K562 (cell line): Measurements from ENCODE around the gene GRIK1. TPM values are rescaled to one million over a fixed set of nuclear protein-coding genes. Genes with fewer than 3 reads are reported as not detected.

Experiments used
- ATAC-seq: fragments of 200-7000 bp; cut with Tn5 transposase; 3 replicates; pipeline ENCODE4 v1.9.1; 2020; ENCODE audit warnings: moderate library complexity
- BruUV-seq: library from RNA; stranded (reverse); fragments of 400-500 nt; replicated peaks from 2 replicates; lab custom pipeline; 2021; lab: Mats Ljungman, UMichigan
- CTCF ChIA-PET: fragments of 300-600 bp; formaldehyde crosslinking; extraction: SDS; loops from one replicate; lab custom pipeline; 2021; ENCODE audit warnings: low intra/inter-chr PET ratio; lab: Yijun Ruan, JAX
- POLR2A ChIA-PET: fragments of 300-600, 350-650 bp; sonication (Branson Sonifier 250); formaldehyde crosslinking; extraction: SDS; loops from one replicate; lab custom pipeline; 2021; ENCODE audit warnings: antibody characterized with exemption, inconsistent platforms; lab: Yijun Ruan, JAX
- DNase-seq, 4 experiments: peaks; one replicate each; pipeline versions ENCODE4 v3.0.0 to v3.0.0-alpha.2; 2011 to 2018; ENCODE audit warnings: low spot score in 3 of 4, mixed read lengths in 3 of 4; ENCODE audit errors: extremely low read depth in 1 of 4
- FAIRE-seq: peaks from 2 replicates; lab custom pipeline; 2011; peaks lifted over from hg19 to GRCh38; lab: Jason Lieb, UNC
- H2AFZ ChIP-seq: 2 replicates; pipeline ENCODE4 v1.6.0; 2011; ENCODE audit warnings: low read depth, low read length, control low read depth, inconsistent platforms
- H3K27ac ChIP-seq: fragments of 200-600 bp; 3 replicates; pipeline ENCODE4 v1.8.0; 2011; ENCODE audit warnings: low read depth, mild to moderate bottlenecking, control low read depth, inconsistent platforms, low read length, moderate library complexity, mixed read lengths; ENCODE audit errors: extremely low read depth
- H3K27me3 ChIP-seq, 2 experiments: fragments of 300-600 bp in 1 of 2; 2 replicates in 1 of 2; 3 replicates in 1 of 2; pipeline versions ENCODE4 v1.6.0 to v1.8.0; 2011; ENCODE audit warnings: inconsistent platforms in 2 of 2, low read length in 2 of 2, mild to moderate bottlenecking in 1 of 2, mixed read lengths in 1 of 2, moderate library complexity in 1 of 2; ENCODE audit not compliant: control insufficient read depth in 2 of 2, insufficient read depth in 2 of 2
- H3K36me3 ChIP-seq: fragments of 300-600 bp; 3 replicates; pipeline ENCODE4 v1.8.0; 2011; ENCODE audit warnings: mild to moderate bottlenecking, low read length, inconsistent platforms; ENCODE audit not compliant: control insufficient read depth, insufficient read depth
- H3K4me1 ChIP-seq, 2 experiments: fragments of 200-600 bp in 1 of 2; replicated peaks in 1 of 2; 2 replicates in 1 of 2; 3 replicates in 1 of 2; pipeline versions ENCODE4 v1.5.1 to v1.8.0; 2011; ENCODE audit warnings: inconsistent platforms in 2 of 2, low read length in 2 of 2, mild to moderate bottlenecking in 1 of 2, mixed read lengths in 1 of 2, moderate library complexity in 1 of 2; ENCODE audit not compliant: control insufficient read depth in 2 of 2, insufficient read depth in 2 of 2
- H3K4me2 ChIP-seq: 2 replicates; pipeline ENCODE4 v1.6.1; 2011; ENCODE audit warnings: low read length, control low read depth, inconsistent platforms, mixed read lengths; ENCODE audit not compliant: insufficient read depth
- H3K4me3 ChIP-seq: fragments of 200-600 bp; sonication (generic), shearing (Covaris generic); 2 replicates; pipeline ENCODE4 v1.5.1; 2016; ENCODE audit warnings: control low read depth, inconsistent platforms
- H3K79me2 ChIP-seq: fragments of 200-600 bp; 3 replicates; pipeline ENCODE4 v1.8.0; 2011; ENCODE audit warnings: low read length, inconsistent platforms; ENCODE audit not compliant: control insufficient read depth, insufficient read depth
- H3K9ac ChIP-seq, 2 experiments: 2 replicates each; pipeline versions ENCODE4 v1.6.0 to v1.6.1; 2011; ENCODE audit warnings: low read depth in 2 of 2, low read length in 2 of 2, control low read depth in 1 of 2, inconsistent platforms in 1 of 2, mild to moderate bottlenecking in 1 of 2, mixed read lengths in 1 of 2; ENCODE audit not compliant: insufficient read depth in 1 of 2
- H3K9me1 ChIP-seq: one replicate; pipeline ENCODE4 v1.6.0; 2011; ENCODE audit warnings: inconsistent platforms, mild to moderate bottlenecking, low read length, moderate library complexity; ENCODE audit not compliant: control insufficient read depth, insufficient read depth
- H3K9me3 ChIP-seq: replicated peaks from 2 replicates; pipeline ENCODE4 v1.5.1; 2011; ENCODE audit warnings: low read depth, low read length, inconsistent platforms; ENCODE audit not compliant: control insufficient read depth, insufficient read depth
- H4K20me1 ChIP-seq: replicated peaks from 2 replicates; pipeline ENCODE4 v1.6.1; 2011; ENCODE audit warnings: low read length, inconsistent platforms, mixed read lengths; ENCODE audit not compliant: control insufficient read depth, insufficient read depth
- CBFA2T3 ChIP-seq: fragments of 450-650 bp; IDR thresholded peaks from 2 replicates; pipeline ENCODE4 v1.6.1; 2017
- CC2D1A ChIP-seq: fragments of 450-650 bp; IDR thresholded peaks from 2 replicates; pipeline ENCODE4 v1.6.1; 2017; ENCODE audit warnings: mild to moderate bottlenecking
- CSDE1 ChIP-seq, 2 experiments: fragments of 450-650 bp; IDR thresholded peaks; 2 replicates each; pipeline ENCODE4 v1.6.1; 2016; ENCODE audit warnings: mild to moderate bottlenecking in 1 of 2
- ETV1 ChIP-seq: fragments of 450-650 bp; conservative IDR thresholded peaks from 2 replicates; pipeline ENCODE4 v1.6.1; 2016; ENCODE audit warnings: missing genetic modification characterization, control low read depth, low read depth, missing compliant biosample characterization
- GABPB1 ChIP-seq: sonication (generic); formaldehyde crosslinking; IDR thresholded peaks from 2 replicates; pipeline ENCODE4 v1.8.0; 2022; ENCODE audit warnings: mild to moderate bottlenecking, missing genetic modification reagents
- HNRNPUL1 ChIP-seq: fragments of 200-400 bp; formaldehyde crosslinking; IDR thresholded peaks from 2 replicates; pipeline ENCODE4 v1.6.1; 2017; ENCODE audit warnings: low read length
- ILF3 ChIP-seq: fragments of 450-650 bp; IDR thresholded peaks from 2 replicates; pipeline ENCODE4 v1.6.1; 2018; ENCODE audit warnings: antibody characterized with exemption, mild to moderate bottlenecking, moderate library complexity, borderline replicate concordance
- KLF13 ChIP-seq: fragments of 450-650 bp; IDR thresholded peaks from 2 replicates; pipeline ENCODE4 v1.6.1; 2016; ENCODE audit warnings: missing genetic modification characterization, low read depth, mild to moderate bottlenecking, missing compliant biosample characterization, moderate library complexity, borderline replicate concordance
- TRIM24 ChIP-seq, 2 experiments: fragments of 450-650 bp; IDR thresholded peaks; 2 replicates each; pipeline ENCODE4 v1.6.1; 2016
- ZNF212 ChIP-seq: fragments of 450-650 bp; formaldehyde crosslinking; IDR thresholded peaks from 2 replicates; pipeline ENCODE4 v1.4.0; 2020; ENCODE audit warnings: mild to moderate bottlenecking
- ZNF3 ChIP-seq: fragments of 250-450 bp; sonication (Bioruptor Pico); IDR thresholded peaks from 2 replicates; pipeline ENCODE4 v1.5.0; 2021; ENCODE audit warnings: mild to moderate bottlenecking, moderate library complexity
- ZNF75A ChIP-seq: fragments of 450-650 bp; formaldehyde crosslinking; IDR thresholded peaks from 2 replicates; pipeline ENCODE4 v1.4.0; 2020; ENCODE audit warnings: mild to moderate bottlenecking
- WGBS: fragments of 100-300 bp; shearing (Covaris generic); methylation state at CpG from one replicate; pipeline ENCODE4 v1.1.6; 2016; ENCODE audit warnings: low coverage, mixed read lengths; ENCODE audit not compliant: insufficient coverage; ENCODE audit errors: missing lambda C conversion rate; 5-methylcytosine and 5-hydroxymethylcytosine counted together
- in situ Hi-C: fragments of 300-500 bp; cut with MboI; formaldehyde crosslinking; loops from 4 replicates; pipeline ENCODE4 v1.15.0; 2018; ENCODE audit warnings: inconsistent platforms, mixed read lengths
- intact Hi-C: fragments of 100-400 bp; cut with micrococcal nuclease; formaldehyde crosslinking; loops from 2 replicates; pipeline ENCODE4 v1.14.2; 2022
- polyA plus RNA-seq, 8 experiments: library from polyadenylated mRNA; depleted of rRNA in 4 of 8; stranded (reverse) in 5 of 8; unstranded in 3 of 8; fragments of >200 nt; fragmentation: Nextera tagmentation in 2 of 8; fragmentation: Illumina TruSeq in 1 of 8; extraction: Ambion mirVana in 2 of 8; extraction: Trizol in 1 of 8; gene quantifications; 2 replicates each; pipeline versions ENCODE4 v1.2.1 to v1.2.3, GENCODE V29; 2011 to 2014; ENCODE audit warnings: inconsistent platforms in 1 of 8, missing spikeins in 1 of 8
- total RNA-seq, 7 experiments: library from RNA; depleted of rRNA in 6 of 7; stranded (reverse); fragments of >200 nt in 6 of 7; fragmentation: Illumina TruSeq in 2 of 7; extraction: Trizol in 2 of 7; gene quantifications; 2 replicates each; pipeline versions ENCODE4 v1.2.1 to v1.2.3, GENCODE V29; 2011 to 2021; ENCODE audit warnings: low replicate concordance in 1 of 7
- TF ChIP-seq, protein P1 (sequence below): sonication (generic); formaldehyde crosslinking; IDR thresholded peaks from 2 replicates; pipeline ENCODE4 v1.8.0; 2022; ENCODE audit warnings: mild to moderate bottlenecking, missing genetic modification reagents, borderline replicate concordance
- TF ChIP-seq, protein P2 (sequence below): fragments of 250-450 bp; sonication (Bioruptor Pico); IDR thresholded peaks from 2 replicates; pipeline ENCODE4 v1.8.0; 2021; ENCODE audit warnings: borderline replicate concordance, mild to moderate bottlenecking, moderate library complexity; ENCODE audit not compliant: poor library complexity, severe bottlenecking
- TF ChIP-seq, protein P3 (sequence below): sonication (generic); formaldehyde crosslinking; IDR thresholded peaks from 2 replicates; pipeline ENCODE4 v1.8.0; 2023; ENCODE audit warnings: mild to moderate bottlenecking, missing genetic modification reagents

Gene GRIK1
- total and polyA plus RNA-seq, 9 of the 15 experiments (the other 6 are each of a cell fraction or from before 2014, with no cell fraction given): 0.17 to 2.8 (median 0.53) TPM

DNA sequence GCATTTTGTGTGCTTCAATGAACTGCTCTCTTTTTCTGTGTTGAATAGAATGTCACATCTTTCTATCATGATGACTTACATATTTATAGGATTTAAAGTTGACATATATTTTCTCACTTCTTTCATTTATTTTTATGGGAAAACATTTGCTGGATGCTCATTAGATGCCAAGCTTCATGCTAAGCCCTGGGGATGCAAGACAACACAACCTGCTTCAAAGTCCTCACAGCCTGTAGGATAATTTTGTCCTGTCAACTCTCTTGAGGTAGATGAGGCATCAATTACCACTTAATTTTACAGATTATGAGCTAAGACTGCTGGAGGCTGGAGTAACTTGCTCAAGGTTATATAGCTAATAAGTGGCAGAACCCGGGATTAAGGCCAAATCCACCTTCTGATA is 264.3 kb downstream of the GRIK1 start (continued):
- TF ChIP-seq HNRNPUL1 (no peak), GABPB1 (CRISPR knock-in tag) (no peak), ZNF75A (CRISPR knock-in tag) (no peak)

DNA sequence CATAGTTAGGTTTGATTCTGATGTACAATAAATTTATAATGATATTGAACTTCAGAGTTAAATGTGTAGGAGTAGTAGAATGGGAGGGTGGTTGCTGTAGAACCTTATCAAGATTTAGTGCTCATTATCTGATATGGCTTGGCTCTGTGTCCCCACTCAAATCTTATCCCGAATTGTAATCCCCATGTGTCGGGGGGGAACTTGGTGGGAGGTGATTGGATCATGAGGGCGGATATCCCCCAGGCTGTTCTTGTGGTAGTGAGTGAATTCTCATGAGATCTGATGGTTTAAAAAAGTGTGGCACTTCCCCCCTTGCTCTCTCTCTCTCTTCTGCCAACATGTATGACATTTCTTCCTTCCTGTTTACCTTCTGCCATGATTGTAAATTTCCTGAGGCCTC is 265.5 kb downstream of the GRIK1 start:
- DNase-seq (no peak), FAIRE-seq (no peak), ATAC-seq (no peak)
- POLR2A ChIA-PET: no interaction called here
- no peaks in the 10 kb centered on the region for H3K27me3 ChIP-seq
- H3K4me2 ChIP-seq: no peak overlapping the region
- no peaks in the 10 kb centered on the region for H3K9me3 ChIP-seq
- no peaks in the 10 kb centered on the region for H3K9me1 ChIP-seq
- no peaks in the 10 kb centered on the region for H3K36me3 ChIP-seq
- BruUV-seq: no TSS peak
- 76% methylated on average over 3 of the region's 3 CpGs for WGBS
- no peaks in the 10 kb centered on the region for H4K20me1 ChIP-seq
- H3K4me3 ChIP-seq: no peak overlapping the region
- peaks cover 0 to 13% of the 10 kb centered on the region in 2 experiments; a peak in 2 of 5 replicates for H3K4me1 ChIP-seq
- CTCF ChIA-PET: no interaction called here
- H3K27ac ChIP-seq: no peak overlapping the region
- in situ Hi-C loops (no loop called here), intact Hi-C loops (no loop called here)
- H3K9ac ChIP-seq: no peak overlapping the region
- no peaks in the 10 kb centered on the region for H3K79me2 ChIP-seq
- no peak overlapping the region for H2AFZ ChIP-seq
- TF ChIP-seq CBFA2T3 (no peak), CSDE1 (IDR thresholded peaks at IDR 0.05) (no peak), ILF3 (no peak), ZNF212 (CRISPR knock-in tag) (no peak), TRIM24 (IDR thresholded peaks at IDR 0.05) (peak; percentile 29 to 40; a peak in 2 of 4 replicates), ETV1 (tag) (no peak), CC2D1A (peak; percentile 81), KLF13 (tag) (no peak), ZNF3 (CRISPR knock-in tag) (no peak)
- TF ChIP-seq, protein P1, sequence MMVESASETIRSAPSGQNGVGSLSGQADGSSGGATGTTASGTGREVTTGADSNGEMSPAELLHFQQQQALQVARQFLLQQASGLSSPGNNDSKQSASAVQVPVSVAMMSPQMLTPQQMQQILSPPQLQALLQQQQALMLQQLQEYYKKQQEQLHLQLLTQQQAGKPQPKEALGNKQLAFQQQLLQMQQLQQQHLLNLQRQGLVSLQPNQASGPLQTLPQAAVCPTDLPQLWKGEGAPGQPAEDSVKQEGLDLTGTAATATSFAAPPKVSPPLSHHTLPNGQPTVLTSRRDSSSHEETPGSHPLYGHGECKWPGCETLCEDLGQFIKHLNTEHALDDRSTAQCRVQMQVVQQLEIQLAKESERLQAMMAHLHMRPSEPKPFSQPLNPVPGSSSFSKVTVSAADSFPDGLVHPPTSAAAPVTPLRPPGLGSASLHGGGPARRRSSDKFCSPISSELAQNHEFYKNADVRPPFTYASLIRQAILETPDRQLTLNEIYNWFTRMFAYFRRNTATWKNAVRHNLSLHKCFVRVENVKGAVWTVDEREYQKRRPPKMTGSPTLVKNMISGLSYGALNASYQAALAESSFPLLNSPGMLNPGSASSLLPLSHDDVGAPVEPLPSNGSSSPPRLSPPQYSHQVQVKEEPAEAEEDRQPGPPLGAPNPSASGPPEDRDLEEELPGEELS: no peak
- TF ChIP-seq, protein P2, sequence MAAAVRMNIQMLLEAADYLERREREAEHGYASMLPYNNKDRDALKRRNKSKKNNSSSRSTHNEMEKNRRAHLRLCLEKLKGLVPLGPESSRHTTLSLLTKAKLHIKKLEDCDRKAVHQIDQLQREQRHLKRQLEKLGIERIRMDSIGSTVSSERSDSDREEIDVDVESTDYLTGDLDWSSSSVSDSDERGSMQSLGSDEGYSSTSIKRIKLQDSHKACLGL: no peak
- TF ChIP-seq, protein P3, sequence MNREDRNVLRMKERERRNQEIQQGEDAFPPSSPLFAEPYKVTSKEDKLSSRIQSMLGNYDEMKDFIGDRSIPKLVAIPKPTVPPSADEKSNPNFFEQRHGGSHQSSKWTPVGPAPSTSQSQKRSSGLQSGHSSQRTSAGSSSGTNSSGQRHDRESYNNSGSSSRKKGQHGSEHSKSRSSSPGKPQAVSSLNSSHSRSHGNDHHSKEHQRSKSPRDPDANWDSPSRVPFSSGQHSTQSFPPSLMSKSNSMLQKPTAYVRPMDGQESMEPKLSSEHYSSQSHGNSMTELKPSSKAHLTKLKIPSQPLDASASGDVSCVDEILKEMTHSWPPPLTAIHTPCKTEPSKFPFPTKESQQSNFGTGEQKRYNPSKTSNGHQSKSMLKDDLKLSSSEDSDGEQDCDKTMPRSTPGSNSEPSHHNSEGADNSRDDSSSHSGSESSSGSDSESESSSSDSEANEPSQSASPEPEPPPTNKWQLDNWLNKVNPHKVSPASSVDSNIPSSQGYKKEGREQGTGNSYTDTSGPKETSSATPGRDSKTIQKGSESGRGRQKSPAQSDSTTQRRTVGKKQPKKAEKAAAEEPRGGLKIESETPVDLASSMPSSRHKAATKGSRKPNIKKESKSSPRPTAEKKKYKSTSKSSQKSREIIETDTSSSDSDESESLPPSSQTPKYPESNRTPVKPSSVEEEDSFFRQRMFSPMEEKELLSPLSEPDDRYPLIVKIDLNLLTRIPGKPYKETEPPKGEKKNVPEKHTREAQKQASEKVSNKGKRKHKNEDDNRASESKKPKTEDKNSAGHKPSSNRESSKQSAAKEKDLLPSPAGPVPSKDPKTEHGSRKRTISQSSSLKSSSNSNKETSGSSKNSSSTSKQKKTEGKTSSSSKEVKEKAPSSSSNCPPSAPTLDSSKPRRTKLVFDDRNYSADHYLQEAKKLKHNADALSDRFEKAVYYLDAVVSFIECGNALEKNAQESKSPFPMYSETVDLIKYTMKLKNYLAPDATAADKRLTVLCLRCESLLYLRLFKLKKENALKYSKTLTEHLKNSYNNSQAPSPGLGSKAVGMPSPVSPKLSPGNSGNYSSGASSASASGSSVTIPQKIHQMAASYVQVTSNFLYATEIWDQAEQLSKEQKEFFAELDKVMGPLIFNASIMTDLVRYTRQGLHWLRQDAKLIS (CRISPR knock-in tag): no peak
